GOT3 (cell line): ENCODE measurements around the gene RNF5.
A peak's percentile ranks its signal among the peaks of the same experiment; 100 is the strongest.
"Not testable (repeated sequence)": the region's sequence is repeated elsewhere in the genome, so short reads cannot be mapped to it uniquely, and the experiment has no call there.

Experiments
- DNase-seq: peaks from one replicate; lab custom pipeline; 2025; ENCODE audit warnings: mixed read lengths; lab: John Stamatoyannopoulos, UW

The RNF5 gene

GRCh38 chr6:32189069-32189741, 11.0 kb downstream of the RNF5 start:
- DNase-seq = no peak

GRCh38 chr6:32189742-32190053, 11.5 kb downstream of the RNF5 start:
- no peak for DNase-seq

- peak; percentile 21 for DNase-seq
These were observed 12.0 kb downstream of the RNF5 start, which contains the start of gene PBX2 for GRCh38 chr6:32190054-32190851. PBX2 (minus strand) TSS chr6:32190202; CDS start chr6:32189915, 287 bp downstream.

- DNase-seq = no peak
These were observed 12.9 kb downstream of the RNF5 start for GRCh38 chr6:32190911-32191677.

- DNase-seq = no peak
These were observed 13.7 kb downstream of the RNF5 start for GRCh38 chr6:32191696-32192607.

GRCh38 chr6:32192608-32193039, 14.4 kb downstream of the RNF5 start, which contains the start of gene GPSM3:
GPSM3 (minus strand) TSS chr6:32192643; CDS start chr6:32192513, 130 bp downstream.
- no peak for DNase-seq

- DNase-seq = not testable (repeated sequence)
These were observed 14.9 kb downstream of the RNF5 start for GRCh38 chr6:32193096-32193495.

GRCh38 chr6:32194388-32194787, 16.2 kb downstream of the RNF5 start:
- no peak for DNase-seq

- no peak for DNase-seq
These were observed 16.8 kb downstream of the RNF5 start for GRCh38 chr6:32194825-32195651.

- peak; percentile 99 for DNase-seq
These were observed 17.4 kb downstream of the RNF5 start for GRCh38 chr6:32195652-32195901.

- no peak for DNase-seq
These were observed 17.9 kb downstream of the RNF5 start for GRCh38 chr6:32195902-32196681.

GRCh38 chr6:32196682-32197616, 18.7 kb downstream of the RNF5 start:
- no peak for DNase-seq

- no peak for DNase-seq
These were observed 20.1 kb downstream of the RNF5 start for GRCh38 chr6:32198345-32198696.

GRCh38 chr6:32198866-32199265, 20.7 kb downstream of the RNF5 start:
- DNase-seq = no peak

GRCh38 chr6:32200711-32201475, 22.7 kb downstream of the RNF5 start:
- no peak for DNase-seq

- no peak for DNase-seq
These were observed 24.0 kb downstream of the RNF5 start for GRCh38 chr6:32202186-32202585.

- DNase-seq = no peak
These were observed 25.4 kb downstream of the RNF5 start for GRCh38 chr6:32203426-32204267.
